Vagina (tissue), 2 donors: ENCODE measurements around the gene GUF1.

ENCODE experiments used
- CTCF ChIP-seq, 3 experiments: fragments of 450-650 bp in 2 of 3; fragments of 200-600 bp in 1 of 3; sonication (generic) in 1 of 3; IDR thresholded peaks; one replicate each; pipeline ENCODE4 v1.5.1; 2017 to 2019; ENCODE audit warnings: antibody characterized with exemption in 3 of 3, mild to moderate bottlenecking in 2 of 3, moderate library complexity in 2 of 3
- POLR2A ChIP-seq, 2 donors: fragments of 450-650 bp; IDR thresholded peaks; one replicate each; pipeline ENCODE4 v1.6.1; 2017; ENCODE audit warnings: antibody characterized with exemption in 2 of 2, mild to moderate bottlenecking in 2 of 2, moderate library complexity in 2 of 2
- POLR2AphosphoS5 ChIP-seq, 2 donors: sonication (generic); formaldehyde crosslinking; IDR thresholded peaks; one replicate each; pipeline ENCODE4 v1.9.0; 2017; ENCODE audit warnings: antibody characterized with exemption in 2 of 2, mild to moderate bottlenecking in 2 of 2, low read depth in 1 of 2; ENCODE audit not compliant: insufficient read depth in 1 of 2

- no peak for TF ChIP-seq CTCF (IDR thresholded peaks at IDR 0.05)
- no peak for TF ChIP-seq POLR2A (IDR thresholded peaks at IDR 0.05)
- no peak for TF ChIP-seq POLR2AphosphoS5 (IDR thresholded peaks at IDR 0.05; ENCODE audit: insufficient read depth in 1 of 2, low read depth in 1 of 2)
Measured at GRCh38 chr4:44700427-44700826, 22.2 kb downstream of the GUF1 start.
